Body of pancreas (tissue), 4 donors: ENCODE results near the gene SRI. TPM values are rescaled to one million over a fixed set of nuclear protein-coding genes. Genes with fewer than 3 reads are reported as not detected.

Experiments used
- ATAC-seq: fragments of 150-250 bp; one replicate; pipeline ENCODE4 v1.9.1; 2016
- DNase-seq, 4 donors: peaks; one replicate each; pipeline ENCODE4 v3.0.0-alpha.2; 2019
- H3K27ac ChIP-seq, 4 donors: fragments of 200-600 bp; sonication (generic); 1 replicate in 3 of 4; 2 replicates in 1 of 4; pipeline versions ENCODE4 v1.5.1 to v1.6.1; 2016 to 2019; ENCODE audit warnings: mild to moderate bottlenecking in 1 of 4, mixed read lengths in 1 of 4, moderate library complexity in 1 of 4
- H3K27me3 ChIP-seq, 2 donors: fragments of 200-600 bp; sonication (generic); one replicate each; pipeline ENCODE4 v1.6.0; 2016; ENCODE audit warnings: mild to moderate bottlenecking in 1 of 2
- H3K36me3 ChIP-seq, 2 donors: fragments of 200-600 bp; sonication (generic); replicated peaks in 1 of 2; 2 replicates each; pipeline ENCODE4 v1.5.1; 2016; ENCODE audit warnings: low read depth in 2 of 2; ENCODE audit not compliant: insufficient read depth in 1 of 2
- H3K4me1 ChIP-seq: fragments of 200-600 bp; sonication (generic); one replicate; pipeline ENCODE4 v1.6.0; 2016
- H3K4me3 ChIP-seq, 2 donors: fragments of 200-600 bp; sonication (generic); 1 replicate in 1 of 2; 2 replicates in 1 of 2; pipeline ENCODE4 v1.5.1; 2016 to 2019
- H3K9me3 ChIP-seq, 3 donors: fragments of 200-600 bp; sonication (generic); 1 replicate in 2 of 3; 2 replicates in 1 of 3; pipeline ENCODE4 v1.5.1; 2016
- CTCF ChIP-seq, 7 experiments: fragments of 450-650 bp in 4 of 7; fragments of 200-600 bp in 3 of 7; sonication (generic) in 3 of 7; IDR thresholded peaks; one replicate each; pipeline ENCODE4 v1.5.1; 2016 to 2019; ENCODE audit warnings: antibody characterized with exemption in 7 of 7
- POLR2A ChIP-seq, 3 donors: fragments of 450-650 bp; IDR thresholded peaks; one replicate each; pipeline ENCODE4 v1.6.1; 2016; ENCODE audit warnings: antibody characterized with exemption in 3 of 3, mild to moderate bottlenecking in 2 of 3
- WGBS, 2 donors: methylation state at CpG; one replicate each; pipeline ENCODE4 v1.1.5; 2017; 5-methylcytosine and 5-hydroxymethylcytosine counted together
- intact Hi-C: fragments of 100-400 bp; cut with DNase I; formaldehyde crosslinking; loops from one replicate; pipeline ENCODE4 v1.15.1; 2023
- total RNA-seq, 2 donors: library from RNA; depleted of rRNA; stranded (reverse); fragments of >200 nt; gene quantifications; one replicate each; pipeline ENCODE4 v1.1.0, GENCODE V29; 2016

SRI gene
- total RNA-seq, 2 donors from 2014 or later, result 23.1 to 36.3 TPM

GRCh38 chr7:88201305-88201704 lies 18.5 kb downstream of the SRI start:
- H3K4me3 ChIP-seq, result no peak overlapping the region
- ATAC-seq (no peak), DNase-seq (no peak)
- no peaks in the 10 kb centered on the region for H3K4me1 ChIP-seq
- H3K27ac ChIP-seq, result no peak overlapping the region
- intact Hi-C loops, result no loop called here
- H3K27me3 ChIP-seq, result no peaks in the 10 kb centered on the region
- TF ChIP-seq POLR2A (IDR thresholded peaks at IDR 0.05) (no peak), CTCF (IDR thresholded peaks at IDR 0.05) (no peak)
- H3K9me3 ChIP-seq, result no peaks in the 10 kb centered on the region
- H3K36me3 ChIP-seq, result peaks cover 0 to 10% of the 10 kb centered on the region in 2 donors

- DNase-seq, result no peak
- no peaks in the 10 kb centered on the region for H3K9me3 ChIP-seq
- no peak for TF ChIP-seq CTCF (IDR thresholded peaks at IDR 0.05)
- no peak for TF ChIP-seq POLR2A (IDR thresholded peaks at IDR 0.05)
- no peak overlapping the region for H3K27ac ChIP-seq
- H3K4me1 ChIP-seq, result no peaks in the 10 kb centered on the region
- H3K27me3 ChIP-seq, result no peaks in the 10 kb centered on the region
- no peak for ATAC-seq
- 64 to 65% methylated on average over 4 of the region's 4 CpGs for WGBS, 2 donors
- no peak overlapping the region for H3K4me3 ChIP-seq
- intact Hi-C loops, result no loop called here
- peaks cover 0 to 5% of the 10 kb centered on the region in 2 donors for H3K36me3 ChIP-seq
Measured at GRCh38 chr7:88200789-88201188, 19.0 kb downstream of the SRI start.

- H3K4me1 ChIP-seq, result no peaks in the 10 kb centered on the region
- intact Hi-C loops, result no loop called here
- no peak for TF ChIP-seq CTCF (IDR thresholded peaks at IDR 0.05)
- no peak for TF ChIP-seq POLR2A (IDR thresholded peaks at IDR 0.05)
- H3K27me3 ChIP-seq, result no peaks in the 10 kb centered on the region
- no peak overlapping the region for H3K4me3 ChIP-seq
- no peak for ATAC-seq
- no peaks in the 10 kb centered on the region for H3K9me3 ChIP-seq
- H3K36me3 ChIP-seq, result peaks cover 0 to 5% of the 10 kb centered on the region in 2 donors
- H3K27ac ChIP-seq, result no peak overlapping the region
- DNase-seq, result no peak
- 79 to 89% methylated on average over 3 of the region's 3 CpGs for WGBS, 2 donors
Measured at GRCh38 chr7:88200261-88200660, 19.6 kb downstream of the SRI start.

- no peak overlapping the region for H3K4me3 ChIP-seq
- intact Hi-C loops, result no loop called here
- no peaks in the 10 kb centered on the region for H3K9me3 ChIP-seq
- ATAC-seq, result no peak
- 67% methylated on average over 3 of the region's 3 CpGs for WGBS, 2 donors
- H3K27ac ChIP-seq, result no peak overlapping the region
- H3K4me1 ChIP-seq, result no peaks in the 10 kb centered on the region
- DNase-seq, result no peak
- no peaks in the 10 kb centered on the region for H3K27me3 ChIP-seq
- TF ChIP-seq POLR2A (IDR thresholded peaks at IDR 0.05) (no peak), CTCF (IDR thresholded peaks at IDR 0.05) (no peak)
- no peaks in the 10 kb centered on the region for H3K36me3 ChIP-seq
Measured at GRCh38 chr7:88191911-88192310, 27.9 kb downstream of the SRI start.

GRCh38 chr7:88185650-88186049 lies 34.2 kb downstream of the SRI start:
- H3K4me1 ChIP-seq, result no peaks in the 10 kb centered on the region
- H3K4me3 ChIP-seq, result no peak overlapping the region
- no peak for TF ChIP-seq POLR2A (IDR thresholded peaks at IDR 0.05)
- no peak for TF ChIP-seq CTCF (IDR thresholded peaks at IDR 0.05)
- H3K27me3 ChIP-seq, result no peaks in the 10 kb centered on the region
- H3K9me3 ChIP-seq, result no peaks in the 10 kb centered on the region
- ATAC-seq (no peak), DNase-seq (no peak)
- no peak overlapping the region for H3K27ac ChIP-seq
- no peaks in the 10 kb centered on the region for H3K36me3 ChIP-seq
- intact Hi-C loops, result no loop called here
